SK-N-SH treated with all-trans-retinoic acid at 6 μM for 48 hours (cell line): ENCODE measurements around the gene FOXN4.

Experiments used
- ATAC-seq: fragments of 200-7000 bp; cut with Tn5 transposase; 3 replicates; pipeline ENCODE4 v1.9.1; 2020; ENCODE audit warnings: mild to moderate bottlenecking, moderate library complexity
- ARNTL ChIP-seq: fragments of 450-650 bp; formaldehyde crosslinking; IDR thresholded peaks from 2 replicates; pipeline ENCODE4 v1.5.0; 2020; ENCODE audit warnings: low read depth, mild to moderate bottlenecking, moderate library complexity, borderline replicate concordance
- BACH2 ChIP-seq: fragments of 250-450 bp; sonication (Bioruptor Pico); IDR thresholded peaks from 2 replicates; pipeline ENCODE4 v1.9.0; 2021; ENCODE audit warnings: mild to moderate bottlenecking, borderline replicate concordance
- CREB5 ChIP-seq: fragments of 250-450 bp; sonication (Bioruptor Pico); IDR thresholded peaks from 2 replicates; pipeline ENCODE4 v1.5.1; 2020; ENCODE audit warnings: low read depth, mild to moderate bottlenecking, moderate library complexity
- CSDC2 ChIP-seq: fragments of 250-450 bp; sonication (Bioruptor Pico); IDR thresholded peaks from 2 replicates; pipeline ENCODE4 v1.5.0; 2020; ENCODE audit warnings: mild to moderate bottlenecking, moderate library complexity
- CSRNP3 ChIP-seq: fragments of 250-450 bp; sonication (Bioruptor Pico); IDR thresholded peaks from 2 replicates; pipeline ENCODE4 v1.5.1; 2021; ENCODE audit warnings: mild to moderate bottlenecking, moderate library complexity
- ESRRG ChIP-seq: fragments of 250-450 bp; sonication (Bioruptor Pico); IDR thresholded peaks from 2 replicates; pipeline ENCODE4 v1.6.1; 2021; ENCODE audit warnings: mild to moderate bottlenecking
- GLIS3 ChIP-seq: fragments of 250-450 bp; sonication (Bioruptor Pico); IDR thresholded peaks from 2 replicates; pipeline ENCODE4 v1.5.0; 2020; ENCODE audit warnings: mild to moderate bottlenecking, moderate library complexity
- ISL1 ChIP-seq: fragments of 250-450 bp; sonication (Bioruptor Pico); IDR thresholded peaks from 2 replicates; pipeline ENCODE4 v2.1.2; 2022; ENCODE audit warnings: mild to moderate bottlenecking, moderate library complexity
- PATZ1 ChIP-seq: fragments of 250-450 bp; sonication (Bioruptor Pico); IDR thresholded peaks from 2 replicates; pipeline ENCODE4 v1.8.0; 2020; ENCODE audit warnings: mild to moderate bottlenecking, moderate library complexity, borderline replicate concordance
- POU6F1 ChIP-seq: fragments of 250-450 bp; sonication (Bioruptor Pico); IDR thresholded peaks from 2 replicates; pipeline ENCODE4 v1.8.0; 2021; ENCODE audit warnings: low read depth, mild to moderate bottlenecking, moderate library complexity, borderline replicate concordance
- SNAI2 ChIP-seq: fragments of 250-450 bp; sonication (Bioruptor Pico); IDR thresholded peaks from 2 replicates; pipeline ENCODE4 v1.5.0; 2020; ENCODE audit warnings: mild to moderate bottlenecking, moderate library complexity
- TOX ChIP-seq: fragments of 250-450 bp; sonication (Bioruptor Pico); IDR thresholded peaks from 2 replicates; pipeline ENCODE4 v1.8.0; 2021; ENCODE audit warnings: mild to moderate bottlenecking, moderate library complexity, borderline replicate concordance
- TSHZ2 ChIP-seq: fragments of 250-450 bp; sonication (Bioruptor Pico); IDR thresholded peaks from 2 replicates; pipeline ENCODE4 v1.5.0; 2020; ENCODE audit warnings: mild to moderate bottlenecking, moderate library complexity
- ZC3H10 ChIP-seq: fragments of 250-450 bp; sonication (Bioruptor Pico); IDR thresholded peaks from 2 replicates; pipeline ENCODE4 v1.5.1; 2021; ENCODE audit warnings: mild to moderate bottlenecking, moderate library complexity
- ZFP30 ChIP-seq: fragments of 450-650 bp; formaldehyde crosslinking; IDR thresholded peaks from 2 replicates; pipeline ENCODE4 v1.5.0; 2022; ENCODE audit warnings: mild to moderate bottlenecking, moderate library complexity
- ZNF565 ChIP-seq: fragments of 450-650 bp; formaldehyde crosslinking; conservative IDR thresholded peaks from 2 replicates; pipeline ENCODE4 v1.5.0; 2020; ENCODE audit warnings: low read depth, mild to moderate bottlenecking, moderate library complexity
- ZNF70 ChIP-seq: fragments of 450-650 bp; formaldehyde crosslinking; IDR thresholded peaks from 2 replicates; pipeline ENCODE4 v1.5.0; 2020; ENCODE audit warnings: mild to moderate bottlenecking, moderate library complexity
- ZNF8 ChIP-seq: fragments of 450-650 bp; formaldehyde crosslinking; IDR thresholded peaks from 2 replicates; pipeline ENCODE4 v1.5.0; 2020; ENCODE audit warnings: mild to moderate bottlenecking, moderate library complexity

The FOXN4 gene

GRCh38 chr12:109289551-109289950, 19.5 kb downstream of the FOXN4 start:
- TF ChIP-seq ZNF70 (CRISPR knock-in tag) (no peak), ZC3H10 (CRISPR knock-in tag) (no peak), ESRRG (CRISPR knock-in tag) (no peak), CSRNP3 (CRISPR knock-in tag) (no peak)
- ATAC-seq = no peak

GRCh38 chr12:109289004-109289403, 20.1 kb downstream of the FOXN4 start:
- no peak for ATAC-seq
- TF ChIP-seq TOX (CRISPR knock-in tag) (no peak), CSRNP3 (CRISPR knock-in tag) (no peak), TSHZ2 (no peak), ZNF8 (CRISPR knock-in tag) (no peak), ZC3H10 (CRISPR knock-in tag) (no peak), ZNF565 (no peak), CSDC2 (CRISPR knock-in tag) (no peak), ZFP30 (CRISPR knock-in tag) (no peak), ISL1 (CRISPR knock-in tag) (no peak), GLIS3 (no peak), ARNTL (no peak), POU6F1 (CRISPR knock-in tag) (no peak), ESRRG (CRISPR knock-in tag) (no peak), PATZ1 (CRISPR knock-in tag) (no peak), CREB5 (no peak), ZNF70 (CRISPR knock-in tag) (no peak)

- ATAC-seq = no peak
- TF ChIP-seq BACH2 (CRISPR knock-in tag) (no peak), CSRNP3 (CRISPR knock-in tag) (no peak), SNAI2 (no peak), PATZ1 (CRISPR knock-in tag) (no peak)
- TF ChIP-seq, all 23 proteins: peak for 0
Measured at GRCh38 chr12:109288571-109288970, 20.5 kb downstream of the FOXN4 start.
